Stimulated activated CD4-positive, alpha-beta T cell treated with anti-CD3 and anti-CD28 coated beads, Interleukin-15, amount 100 ng/mL, for 1 hour (primary cell): ENCODE results near the gene KLF16.

Experiments
- DNase-seq, 2 donors: peaks; one replicate each; pipeline ENCODE4 v3.0.0-alpha.2; 2020; ENCODE audit warnings: low read depth in 1 of 2, low spot score in 1 of 2

The KLF16 gene

DNA sequence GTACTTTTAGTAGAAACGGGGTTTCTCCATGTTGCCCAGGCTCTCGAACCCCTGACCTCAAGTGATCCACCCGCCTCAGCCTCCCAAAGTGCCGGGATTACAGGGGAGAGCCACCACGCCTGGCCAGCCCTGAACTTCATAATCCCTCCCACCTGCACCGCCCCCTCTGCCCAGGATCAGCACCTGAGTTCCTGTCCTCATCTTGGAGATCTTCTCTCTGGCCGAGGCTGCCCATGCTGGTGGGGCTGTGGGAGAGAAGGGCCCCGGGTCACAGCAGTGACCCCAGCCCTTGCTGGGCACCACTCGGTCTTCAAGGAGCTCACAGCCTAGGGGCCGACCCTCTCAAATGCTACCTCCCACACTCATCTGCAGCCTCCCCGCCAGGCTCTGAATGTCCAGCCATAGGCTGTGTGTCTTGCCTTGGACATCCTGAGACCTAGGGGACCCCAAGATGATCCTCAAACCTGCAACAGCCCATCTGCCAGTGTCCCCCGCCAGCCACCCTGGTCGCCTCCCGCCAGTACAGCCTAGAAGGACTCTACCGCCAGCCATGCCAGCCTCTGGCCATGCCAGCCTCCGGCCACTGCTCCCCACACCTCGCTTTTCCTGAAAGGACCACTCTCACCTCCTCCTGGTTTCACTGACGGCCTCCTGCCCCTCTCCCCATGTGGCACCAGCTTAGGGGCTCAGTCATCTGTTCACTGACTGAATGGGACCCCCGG, 52.8 kb downstream of the KLF16 start:
- DNase-seq: no peak

DNA sequence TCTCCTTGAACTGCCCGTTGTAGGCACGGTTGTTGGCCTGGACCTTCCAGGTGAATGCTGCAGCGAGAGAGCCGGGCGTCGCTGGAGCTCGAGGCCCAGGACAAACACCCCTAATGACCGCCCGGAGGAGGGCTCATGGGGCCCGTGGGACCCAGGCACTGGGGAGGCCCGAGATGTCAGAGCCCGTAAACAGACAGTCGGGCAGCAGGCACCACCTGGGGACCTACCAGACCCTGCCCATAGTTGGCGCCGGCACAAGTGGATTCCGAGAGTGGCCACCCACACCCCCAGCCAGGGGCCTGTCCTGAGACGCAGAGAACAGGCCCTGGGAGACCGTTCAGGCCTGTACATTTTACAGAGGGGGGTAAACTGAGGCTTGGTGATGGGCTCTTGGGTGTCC, 53.7 kb downstream of the KLF16 start:
- DNase-seq: no peak

DNA sequence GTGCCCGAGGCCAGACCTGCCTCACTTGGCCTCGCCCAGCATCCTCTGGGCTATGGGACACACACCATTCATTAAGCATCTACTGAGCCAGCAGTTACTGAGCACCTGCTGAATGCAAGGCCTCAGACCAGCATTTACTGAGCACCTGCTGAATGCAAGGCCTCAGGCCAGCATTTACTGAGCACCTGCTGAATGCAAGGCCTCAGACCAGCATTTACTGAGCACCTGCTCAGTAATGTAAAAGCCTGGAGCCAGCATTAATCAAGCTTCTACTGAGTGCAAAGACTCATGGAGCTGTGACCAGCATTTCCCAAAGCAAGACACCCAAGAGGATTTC, 55.0 kb downstream of the KLF16 start:
- no peak for DNase-seq

DNA sequence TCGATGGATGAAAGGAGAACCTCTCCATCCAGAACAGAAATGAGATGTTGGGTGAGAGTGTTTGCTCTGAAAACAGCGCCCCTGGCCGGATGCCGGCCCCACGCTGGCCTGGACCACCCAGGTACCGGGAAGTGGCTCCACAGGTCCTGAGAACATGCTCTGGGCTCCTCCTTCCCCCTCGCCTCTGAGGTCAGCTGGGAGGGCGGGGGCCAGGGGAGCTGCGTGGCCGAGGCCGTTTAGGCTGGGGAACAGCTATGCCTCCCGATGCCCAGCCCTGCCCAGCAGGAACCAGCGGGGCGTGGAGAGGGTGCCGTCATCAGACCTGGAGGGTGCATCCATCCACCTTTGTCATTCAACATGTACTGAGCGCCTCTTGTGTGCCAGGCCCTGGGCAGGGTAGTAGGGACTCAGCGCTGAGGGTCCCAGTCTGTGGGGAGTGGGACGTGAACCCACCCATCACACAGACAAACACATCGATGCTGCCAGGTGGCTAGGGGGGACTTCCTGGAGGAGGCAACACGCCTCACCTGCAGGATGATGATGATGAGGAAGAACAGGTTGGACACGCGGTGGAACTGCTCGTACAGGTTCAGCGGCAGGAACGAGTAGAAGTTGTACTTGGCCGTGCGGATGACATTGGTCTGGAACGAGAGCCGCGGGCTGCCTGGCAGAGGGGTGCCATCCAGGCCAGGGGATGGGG, 55.5 kb downstream of the KLF16 start:
- no peak for DNase-seq

DNA sequence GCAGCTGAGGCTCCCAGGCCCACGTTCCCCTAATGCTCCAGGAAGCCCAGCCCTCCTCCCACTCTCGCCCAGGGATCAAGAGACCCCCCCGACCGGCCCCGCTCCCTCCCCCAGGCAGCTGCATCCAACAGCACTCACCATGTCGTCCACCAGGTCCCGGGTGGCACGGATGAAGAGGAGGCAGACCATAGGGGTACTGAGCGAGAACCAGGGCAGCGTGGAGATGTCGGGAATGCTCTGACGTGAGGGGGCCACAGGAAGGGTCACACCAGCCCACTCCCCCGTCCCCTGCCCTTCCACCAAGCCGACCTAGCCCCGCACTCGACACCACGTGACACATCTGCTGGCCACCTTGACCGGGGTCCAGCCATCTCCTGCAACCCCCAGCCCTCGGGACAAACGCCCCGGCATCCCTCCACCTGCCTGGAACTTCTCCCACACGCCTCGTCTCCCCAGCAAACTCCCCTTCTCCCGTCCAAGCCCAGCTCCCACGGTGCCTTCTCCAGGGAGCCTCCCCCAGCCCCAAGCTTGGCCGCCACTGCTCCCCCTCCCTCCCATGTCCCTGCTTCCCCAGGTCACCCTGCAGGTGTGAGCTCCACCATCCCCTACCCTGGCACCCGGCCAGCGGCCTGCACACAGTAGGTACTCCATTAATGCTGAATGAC, 56.2 kb downstream of the KLF16 start:
- DNase-seq: no peak

DNA sequence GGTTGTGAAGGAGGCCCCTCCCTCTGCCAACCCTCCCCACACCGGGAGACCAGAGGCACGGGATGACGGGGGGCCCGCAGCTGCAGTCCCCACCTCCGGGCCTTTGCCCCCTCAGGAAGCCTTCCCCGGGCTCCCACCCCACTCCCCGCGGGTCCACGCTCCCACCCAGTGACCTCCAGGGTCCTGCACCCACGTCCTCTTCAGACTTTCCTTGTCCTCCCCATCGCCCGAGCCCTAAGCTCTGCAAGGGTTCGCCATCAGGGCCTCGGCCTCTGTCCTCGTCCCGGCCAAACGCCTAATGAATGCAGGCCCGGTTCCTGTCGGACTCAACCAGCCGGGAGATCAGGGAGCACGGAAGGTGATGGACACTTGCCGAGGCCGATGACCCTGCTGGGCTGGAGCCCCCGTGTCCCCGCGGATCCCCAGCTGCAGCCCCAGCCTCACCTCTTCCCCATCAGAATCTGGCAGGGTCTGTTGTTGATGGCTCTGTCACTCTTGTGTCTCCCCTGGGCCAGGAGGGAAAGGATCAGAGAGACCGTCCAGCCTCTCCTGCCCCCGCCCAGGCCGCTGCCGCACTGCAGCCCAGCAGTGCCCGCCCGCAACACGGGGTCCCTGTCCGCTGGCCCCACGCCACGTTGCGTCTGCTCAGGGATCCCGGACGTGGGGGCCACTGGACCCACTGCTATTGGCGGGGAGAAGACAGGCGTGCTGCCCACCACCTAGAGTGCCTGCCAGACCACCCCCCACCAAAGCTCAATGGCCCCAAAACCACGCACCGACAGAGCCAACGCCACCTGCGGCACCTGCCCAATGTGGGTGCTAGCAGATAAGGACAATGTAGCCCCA, 57.0 kb downstream of the KLF16 start:
- DNase-seq: no peak

DNA sequence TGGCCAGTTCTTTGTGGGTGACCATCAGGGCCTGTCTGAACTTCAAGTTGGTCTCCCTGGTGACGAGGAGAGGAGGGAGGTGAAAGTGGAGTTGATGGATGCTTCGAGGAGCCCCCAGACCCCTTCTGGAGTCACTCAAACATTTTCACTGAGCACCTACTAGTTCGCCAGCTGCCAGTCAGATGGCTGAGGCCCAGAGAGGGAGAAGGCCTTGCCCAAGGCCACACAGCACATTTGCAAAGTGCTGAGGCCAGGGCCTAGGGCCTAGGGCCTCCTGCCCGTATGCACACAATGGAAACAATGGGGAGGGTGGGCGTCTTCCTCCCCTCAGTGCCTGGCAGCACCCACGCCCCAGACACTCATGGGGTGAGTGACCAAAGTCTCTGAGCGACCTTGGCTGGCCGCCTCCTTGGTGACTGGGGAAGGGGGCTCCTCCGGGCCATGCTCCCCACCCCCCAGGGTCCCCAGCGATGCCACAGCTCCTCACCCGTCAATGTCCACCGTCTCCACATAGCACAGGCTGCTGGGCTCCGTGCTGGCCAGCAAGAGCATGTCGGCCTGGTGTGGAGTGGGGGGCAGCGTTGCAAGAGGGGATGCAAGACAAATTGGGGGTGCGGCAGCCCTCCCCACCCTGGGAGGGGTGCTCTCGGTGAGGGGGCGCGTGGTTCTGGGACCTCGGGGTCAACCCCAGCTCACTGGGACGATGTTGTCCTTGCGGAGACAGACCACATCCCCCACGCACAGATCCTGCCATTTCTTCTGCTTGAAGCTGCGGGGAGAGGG, 57.8 kb downstream of the KLF16 start:
- no peak for DNase-seq

DNA sequence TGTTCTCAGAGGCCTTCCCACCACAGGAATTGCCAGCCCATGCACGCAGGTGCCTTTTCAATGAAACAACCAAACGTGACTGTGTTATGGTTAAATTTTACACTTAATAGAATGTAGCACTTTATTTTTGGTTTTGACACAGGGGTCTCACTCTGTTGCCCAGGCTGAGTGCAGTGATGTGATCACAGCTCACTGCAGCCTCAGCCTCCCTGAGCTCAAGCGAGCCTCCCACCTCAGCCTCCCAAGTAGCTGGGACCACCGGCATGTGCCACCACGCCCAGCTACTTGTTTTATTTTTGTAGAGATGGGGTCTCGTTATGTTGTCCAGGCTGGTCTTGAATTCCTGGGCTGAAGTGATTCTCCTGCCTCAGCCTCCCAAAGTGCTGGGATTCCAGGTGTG, 58.5 kb downstream of the KLF16 start:
- no peak for DNase-seq
